ENCODE results near the gene ZNF684.
"Not testable (repeated sequence)": the region's sequence is repeated elsewhere in the genome, so short reads cannot be mapped to it uniquely, and the experiment has no call there.

The ZNF684 gene

GRCh38 chr1:40531381-40532061 is at the start of gene ZNF684:
TSS of gene ZNF684 (plus strand) at chr1:40531637. CDS start at chr1:40533167, 1,530 bp downstream.
- peak; percentile 96 for DNase-seq (ENCODE audit: low read depth)

- DNase-seq (ENCODE audit: low read depth): no peak
Observed at GRCh38 chr1:40495315-40495903, 36.0 kb upstream of the ZNF684 start.

GRCh38 chr1:40502651-40503050 is 28.8 kb upstream of the ZNF684 start:
- not testable (repeated sequence) for DNase-seq (ENCODE audit: low read depth)

- no peak for DNase-seq (ENCODE audit: low read depth)
Observed at GRCh38 chr1:40507973-40508372, 23.5 kb upstream of the ZNF684 start.

- DNase-seq (ENCODE audit: low read depth): peak; percentile 56
Observed at GRCh38 chr1:40508375-40509341, 22.8 kb upstream of the ZNF684 start, which contains the start of gene EXO5. TSS of gene EXO5 (plus strand) at chr1:40508767. CDS start at chr1:40514545, 5,778 bp downstream.

- no peak for DNase-seq (ENCODE audit: low read depth)
Observed at GRCh38 chr1:40519517-40519916, 11.9 kb upstream of the ZNF684 start.

GRCh38 chr1:40530735-40531380 is 579 bp upstream of the ZNF684 start:
- no peak for DNase-seq (ENCODE audit: low read depth)

- DNase-seq (ENCODE audit: low read depth): no peak
Observed at GRCh38 chr1:40532062-40532389, 589 bp downstream of the ZNF684 start.

- DNase-seq (ENCODE audit: low read depth): peak; percentile 53
Observed at GRCh38 chr1:40532844-40533424, 1.5 kb downstream of the ZNF684 start.

GRCh38 chr1:40534589-40534988 is 3.2 kb downstream of the ZNF684 start:
- DNase-seq (ENCODE audit: low read depth): no peak

- no peak for DNase-seq (ENCODE audit: low read depth)
Observed at GRCh38 chr1:40535732-40536131, 4.3 kb downstream of the ZNF684 start.

- no peak for DNase-seq (ENCODE audit: low read depth)
Observed at GRCh38 chr1:40539338-40539737, 7.9 kb downstream of the ZNF684 start.

- DNase-seq (ENCODE audit: low read depth): no peak
Observed at GRCh38 chr1:40546957-40547356, 15.5 kb downstream of the ZNF684 start.

GRCh38 chr1:40553017-40553416 is 21.6 kb downstream of the ZNF684 start:
- DNase-seq (ENCODE audit: low read depth): no peak

GRCh38 chr1:40554807-40555206 is 23.4 kb downstream of the ZNF684 start:
- not testable (repeated sequence) for DNase-seq (ENCODE audit: low read depth)

GRCh38 chr1:40556121-40556520 is 24.7 kb downstream of the ZNF684 start:
- no peak for DNase-seq (ENCODE audit: low read depth)

GRCh38 chr1:40558241-40558640 is 26.8 kb downstream of the ZNF684 start:
- not testable (repeated sequence) for DNase-seq (ENCODE audit: low read depth)

- DNase-seq (ENCODE audit: low read depth): no peak
Observed at GRCh38 chr1:40562185-40562584, 30.7 kb downstream of the ZNF684 start.

- no peak for DNase-seq (ENCODE audit: low read depth)
Observed at GRCh38 chr1:40563266-40563665, 31.8 kb downstream of the ZNF684 start.

GRCh38 chr1:40564506-40564905 is 33.1 kb downstream of the ZNF684 start:
- DNase-seq (ENCODE audit: low read depth): no peak

GRCh38 chr1:40564913-40565312 is 33.5 kb downstream of the ZNF684 start:
- DNase-seq (ENCODE audit: low read depth): no peak

- no peak for DNase-seq (ENCODE audit: low read depth)
Observed at GRCh38 chr1:40567825-40568224, 36.4 kb downstream of the ZNF684 start.
